HG03378 (cell line): ENCODE data around the gene KEAP1.

Source experiments
- ATAC-seq: cut with Tn5 transposase; IDR thresholded peaks from one replicate; pipeline ENCODE4 v1.9.1; 2021; ENCODE audit warnings: mild to moderate bottlenecking, moderate library complexity; ENCODE audit not compliant: unreplicated experiment

Gene KEAP1

DNA sequence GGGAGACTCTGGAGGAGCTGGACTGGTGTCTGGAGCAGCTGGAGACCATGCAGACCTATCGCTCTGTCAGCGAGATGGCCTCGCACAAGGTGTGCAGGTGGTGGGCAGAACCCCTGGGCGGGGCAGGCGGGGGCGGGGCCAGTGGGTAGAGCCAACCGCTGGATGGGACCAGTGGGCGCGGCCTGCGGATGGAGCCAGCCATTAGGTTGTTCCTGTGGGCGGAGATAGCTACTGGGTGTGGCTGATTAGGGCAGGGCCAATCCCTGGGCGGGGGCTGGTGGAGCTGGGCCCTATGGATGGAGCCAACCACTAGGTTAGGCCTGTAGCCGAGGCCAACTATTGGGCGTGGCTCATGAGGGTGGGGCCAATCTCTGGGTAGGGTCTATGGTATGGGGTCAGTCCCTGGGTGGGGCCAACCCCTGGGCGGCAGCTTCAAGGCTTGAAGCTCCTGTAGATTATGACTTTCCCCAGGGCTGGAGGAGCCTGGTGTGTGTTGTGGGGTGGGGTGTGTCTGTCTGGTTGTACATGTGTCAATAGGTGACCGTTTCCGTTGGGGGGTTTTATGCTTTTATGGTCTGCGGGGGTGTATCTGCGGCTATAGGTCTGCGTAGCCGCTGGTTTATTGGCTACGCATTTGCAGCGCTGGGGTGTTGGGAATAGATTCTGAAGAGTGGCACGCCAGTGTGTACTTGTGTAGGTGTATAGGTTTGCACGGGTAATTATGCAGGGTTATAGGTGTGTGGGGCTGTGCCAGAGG lies 52.1 kb downstream of the KEAP1 start:
- no peak for ATAC-seq

DNA sequence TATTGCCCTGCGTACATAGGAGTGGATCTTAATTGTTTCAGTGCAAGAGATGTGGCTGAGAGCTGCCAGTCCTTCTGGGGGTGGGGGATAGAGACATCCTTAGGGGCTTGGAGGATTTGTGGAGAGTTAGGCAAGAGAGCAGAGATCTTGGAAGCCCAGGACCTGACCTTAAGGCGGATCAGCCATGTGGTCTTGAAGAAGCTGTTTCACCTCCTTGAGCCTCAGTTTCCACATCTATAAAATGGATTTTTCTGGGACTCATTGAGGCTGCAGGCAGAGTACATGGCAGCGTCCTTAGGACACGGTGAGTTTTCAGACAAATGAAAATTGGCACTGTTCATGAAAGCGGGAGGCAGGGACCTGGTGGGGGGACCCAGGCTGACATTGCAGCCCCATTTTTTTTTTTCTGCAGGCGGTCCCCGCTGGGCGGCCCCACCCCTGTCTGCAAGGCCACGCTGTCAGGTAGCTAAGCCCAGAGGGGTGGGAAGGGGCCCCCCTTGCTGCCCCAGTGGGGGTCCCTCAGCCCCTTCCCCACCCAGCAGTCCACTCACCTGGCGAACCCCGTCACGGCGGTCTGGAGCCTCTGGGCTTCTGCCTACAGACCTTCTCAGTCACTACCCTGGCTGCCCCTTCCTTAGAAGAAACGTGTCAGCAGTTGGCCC lies 52.8 kb downstream of the KEAP1 start:
- no peak for ATAC-seq

DNA sequence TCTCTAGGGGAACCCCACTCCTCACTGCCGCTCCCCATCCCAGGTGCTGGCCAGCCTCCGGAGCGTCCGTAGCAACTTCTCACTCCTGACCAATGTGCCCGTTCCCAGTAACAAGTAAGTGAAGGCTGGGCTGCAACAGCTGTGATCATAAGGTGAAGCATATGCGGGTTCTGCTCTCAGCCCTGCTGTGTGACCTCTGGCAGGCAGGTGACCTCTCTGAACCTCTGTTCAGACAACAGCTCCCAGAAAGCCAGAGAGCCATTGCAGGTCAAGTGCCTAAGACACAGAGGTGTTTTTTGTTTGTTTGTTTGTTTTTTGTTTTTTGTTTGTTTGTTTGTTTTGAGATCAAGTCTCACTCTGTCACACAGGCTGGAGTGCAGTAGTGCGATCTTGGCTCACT lies 54.1 kb downstream of the KEAP1 start:
- ATAC-seq = no peak

DNA sequence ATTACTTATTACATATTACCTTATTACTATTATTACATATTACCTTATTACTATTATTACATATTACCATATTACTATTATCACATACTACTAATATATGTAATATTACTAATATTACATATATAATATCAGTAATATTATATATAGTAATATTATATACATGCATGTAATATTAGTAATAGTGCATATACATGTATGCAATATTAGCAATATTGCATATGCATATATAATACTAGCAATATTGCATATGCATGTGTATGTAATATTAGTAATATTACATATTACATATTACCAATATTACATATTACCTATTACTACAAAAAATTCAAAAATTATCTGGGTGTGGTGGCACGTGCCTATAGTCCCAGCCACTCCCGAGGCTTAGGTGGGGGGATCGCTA lies 60.5 kb downstream of the KEAP1 start:
- no peak for ATAC-seq

DNA sequence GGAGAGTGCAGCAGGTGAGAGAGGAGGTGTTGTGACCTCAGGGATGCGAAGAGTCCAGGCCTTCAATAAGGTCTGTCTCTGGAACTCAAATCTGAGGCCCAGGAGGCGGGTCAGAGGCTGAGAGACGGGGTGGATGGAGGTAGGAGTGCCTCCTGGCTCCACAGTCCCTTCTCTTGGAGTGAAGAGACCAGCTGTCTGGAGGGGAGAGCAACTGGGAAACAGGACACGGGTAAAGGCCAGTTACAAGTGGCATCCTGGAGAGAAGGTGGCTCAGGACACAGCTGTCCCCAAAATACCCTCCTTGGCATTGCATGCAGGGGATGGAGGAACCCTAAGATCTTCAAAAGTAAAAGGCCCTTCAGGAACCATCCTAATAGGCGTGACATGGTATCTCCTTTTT lies 63.6 kb downstream of the KEAP1 start:
- no peak for ATAC-seq
